ENCODE results near the gene KIF3C.
"Not testable (repeated sequence)": the region's sequence is repeated elsewhere in the genome, so short reads cannot be mapped to it uniquely, and the experiment has no call there.

KIF3C gene

GRCh38 chr2:25915411-25915810 is 66.9 kb downstream of the KIF3C start:
- not testable (repeated sequence) for H3K4me2 ChIP-seq (ENCODE audit: low read length); H3K9ac ChIP-seq (ENCODE audit: low read length)

GRCh38 chr2:25913696-25913973 is 68.7 kb downstream of the KIF3C start:
- H3K27me3 ChIP-seq (ENCODE audit: insufficient read depth, low read length); H3K27ac ChIP-seq (ENCODE audit: low read depth, low read length, poor library complexity, severe bottlenecking); H3K9me3 ChIP-seq (ENCODE audit: low read length); H3K4me2 ChIP-seq (ENCODE audit: low read length); H3K4me3 ChIP-seq (ENCODE audit: low read depth, low read length, poor library complexity, severe bottlenecking); H3K9ac ChIP-seq (ENCODE audit: low read length); H3K4me1 ChIP-seq (ENCODE audit: insufficient read depth, low read length, severe bottlenecking); H2AFZ ChIP-seq (ENCODE audit: low read length); H3K36me3 ChIP-seq (ENCODE audit: insufficient read depth, low read length); H4K20me1 ChIP-seq (ENCODE audit: insufficient read depth, low read length); H3K9me2 ChIP-seq (ENCODE audit: low read depth, low read length); H3K79me2 ChIP-seq (ENCODE audit: insufficient read depth, low read length); H3F3A ChIP-seq (ENCODE audit: insufficient read depth, low read length): not testable (repeated sequence)

More at GRCh38 chr2:25915411-25915810, 66.9 kb downstream of the KIF3C start:
- H3K27me3 ChIP-seq (ENCODE audit: insufficient read depth, low read length); H3K9me2 ChIP-seq (ENCODE audit: low read depth, low read length); H3K27ac ChIP-seq (ENCODE audit: low read depth, low read length, poor library complexity, severe bottlenecking); H4K20me1 ChIP-seq (ENCODE audit: insufficient read depth, low read length); H2AFZ ChIP-seq (ENCODE audit: low read length); H3K4me3 ChIP-seq (ENCODE audit: low read depth, low read length, poor library complexity, severe bottlenecking); H3K9me3 ChIP-seq (ENCODE audit: low read length); H3K36me3 ChIP-seq (ENCODE audit: insufficient read depth, low read length); H3K79me2 ChIP-seq (ENCODE audit: insufficient read depth, low read length); H3F3A ChIP-seq (ENCODE audit: insufficient read depth, low read length); H3K4me1 ChIP-seq (ENCODE audit: insufficient read depth, low read length, severe bottlenecking): not testable (repeated sequence)

- H3K27me3 ChIP-seq (ENCODE audit: insufficient read depth, low read length): no peaks in the 10 kb centered on the region
- no peaks in the 10 kb centered on the region for H3K36me3 ChIP-seq (ENCODE audit: insufficient read depth, low read length)
- H3K9me2 ChIP-seq (ENCODE audit: low read depth, low read length): no peaks in the 10 kb centered on the region
- no peaks in the 10 kb centered on the region for H3K79me2 ChIP-seq (ENCODE audit: insufficient read depth, low read length)
- H3K9me3 ChIP-seq (ENCODE audit: low read length): no peaks in the 10 kb centered on the region
- H4K20me1 ChIP-seq (ENCODE audit: insufficient read depth, low read length): no peaks in the 10 kb centered on the region
- no peaks in the 10 kb centered on the region for H3F3A ChIP-seq (ENCODE audit: insufficient read depth, low read length)
- no peak for TF ChIP-seq CTCF (IDR thresholded peaks at IDR 0.05; ENCODE audit: low read length)
- no peak for TF ChIP-seq EZH2 (IDR thresholded peaks at IDR 0.05; ENCODE audit: borderline replicate concordance, low read length)
- H3K4me1 ChIP-seq (ENCODE audit: insufficient read depth, low read length, severe bottlenecking): no peaks in the 10 kb centered on the region
- H2AFZ ChIP-seq (ENCODE audit: low read length): no peak overlapping the region
- no peak overlapping the region for H3K4me3 ChIP-seq (ENCODE audit: low read depth, low read length, poor library complexity, severe bottlenecking)
- H3K27ac ChIP-seq (ENCODE audit: low read depth, low read length, poor library complexity, severe bottlenecking): no peak overlapping the region
- no peak overlapping the region for H3K4me2 ChIP-seq (ENCODE audit: low read length)
- H3K9ac ChIP-seq (ENCODE audit: low read length): no peak overlapping the region
Observed at GRCh38 chr2:25912851-25913695, 69.2 kb downstream of the KIF3C start.

- not testable (repeated sequence) for H3K4me3 ChIP-seq (ENCODE audit: low read depth, low read length, poor library complexity, severe bottlenecking); H3K9me2 ChIP-seq (ENCODE audit: low read depth, low read length)
Observed at GRCh38 chr2:25909574-25909973, 72.7 kb downstream of the KIF3C start.

More at GRCh38 chr2:25909574-25909973, 72.7 kb downstream of the KIF3C start:
- H3F3A ChIP-seq (ENCODE audit: insufficient read depth, low read length); H3K4me2 ChIP-seq (ENCODE audit: low read length); H3K27me3 ChIP-seq (ENCODE audit: insufficient read depth, low read length); H3K27ac ChIP-seq (ENCODE audit: low read depth, low read length, poor library complexity, severe bottlenecking); H3K79me2 ChIP-seq (ENCODE audit: insufficient read depth, low read length); H3K4me1 ChIP-seq (ENCODE audit: insufficient read depth, low read length, severe bottlenecking); H3K9ac ChIP-seq (ENCODE audit: low read length); H4K20me1 ChIP-seq (ENCODE audit: insufficient read depth, low read length); H3K36me3 ChIP-seq (ENCODE audit: insufficient read depth, low read length); H3K9me3 ChIP-seq (ENCODE audit: low read length); H2AFZ ChIP-seq (ENCODE audit: low read length): not testable (repeated sequence)
